ENCODE data around the gene FRMD4A.
A peak's percentile ranks its signal among the peaks of the same experiment; 100 is the strongest.
"Not testable (repeated sequence)": the region's sequence is repeated elsewhere in the genome, so short reads cannot be mapped to it uniquely, and the experiment has no call there.

Gene FRMD4A

GRCh38 chr10:13720699-13721098 lies 610.0 kb downstream of the FRMD4A start:
- no peak for DNase-seq (ENCODE audit: low spot score)

DNA sequence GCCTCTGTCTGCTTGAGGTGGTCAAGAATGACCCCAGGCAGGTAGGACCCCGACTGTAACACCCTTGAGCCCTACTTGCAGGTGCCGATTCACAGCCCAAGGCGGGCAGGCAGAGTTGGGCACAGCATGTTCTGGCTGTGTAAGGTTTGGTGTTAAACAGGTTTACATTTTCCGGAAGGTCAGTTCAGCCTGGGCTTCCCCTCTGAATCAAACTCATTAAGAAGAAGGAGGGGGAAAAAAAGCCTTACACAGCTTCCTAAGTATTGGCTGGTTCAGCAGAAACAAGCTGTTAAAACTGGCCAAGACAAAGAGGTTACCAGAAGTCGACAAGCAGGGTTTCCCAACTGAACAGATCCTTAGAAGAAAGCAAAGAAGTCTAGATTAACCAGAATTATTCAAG lies 611.3 kb downstream of the FRMD4A start:
- no peak for DNase-seq (ENCODE audit: low spot score)

GRCh38 chr10:13718820-13719219 lies 611.9 kb downstream of the FRMD4A start:
- DNase-seq (ENCODE audit: low spot score), result no peak

GRCh38 chr10:13717936-13718772 lies 612.6 kb downstream of the FRMD4A start:
- DNase-seq (ENCODE audit: low spot score), result peak; percentile 87

GRCh38 chr10:13717571-13717935 lies 613.2 kb downstream of the FRMD4A start:
- no peak for DNase-seq (ENCODE audit: low spot score)

DNA sequence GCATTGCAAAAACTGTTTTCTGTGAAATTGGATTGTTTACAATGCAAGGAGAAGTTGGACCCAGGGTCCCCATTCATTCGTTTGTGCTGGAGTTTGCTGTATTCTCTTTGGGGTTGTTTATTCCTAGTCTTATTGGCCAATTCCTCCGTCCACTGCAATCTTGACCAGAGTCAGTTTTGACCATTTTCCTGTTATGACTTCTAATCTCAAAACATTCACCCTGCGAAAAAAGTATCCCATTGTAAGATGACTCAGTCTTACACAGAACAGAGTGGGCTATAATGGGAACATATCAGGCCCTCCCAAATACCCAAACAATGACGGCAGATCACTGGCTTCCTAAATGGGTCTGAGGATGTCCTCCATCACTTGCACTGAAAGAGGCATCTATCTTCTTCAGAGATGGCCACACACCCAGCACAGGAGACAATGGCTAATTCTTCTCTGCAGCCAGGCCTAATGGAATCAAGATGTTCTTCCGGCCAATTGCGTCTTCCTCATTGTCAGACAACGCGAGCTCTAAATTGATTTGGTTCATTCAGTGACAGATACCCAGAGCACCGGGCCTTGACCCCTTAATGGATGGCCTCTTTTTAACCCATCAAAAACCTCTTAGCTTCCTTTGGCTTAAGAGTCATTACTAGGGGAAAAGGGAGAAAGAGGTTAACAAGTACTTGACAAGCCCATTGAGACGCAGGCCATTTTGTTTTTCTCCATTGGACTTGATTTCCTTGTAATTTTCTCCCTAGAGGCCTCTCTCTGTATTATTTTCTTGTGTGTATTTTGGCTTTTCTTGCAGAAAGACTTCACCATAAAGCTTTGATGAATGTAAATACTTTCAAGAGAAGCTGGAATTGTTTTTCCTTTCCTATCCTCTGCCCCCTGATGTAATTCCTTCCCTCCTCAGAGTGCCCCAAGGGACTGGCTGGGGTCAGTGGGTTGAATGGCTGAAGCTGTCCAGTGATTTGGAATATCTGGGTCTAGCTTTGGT lies 614.3 kb downstream of the FRMD4A start:
- peak; percentile 74 for DNase-seq (ENCODE audit: low spot score)

GRCh38 chr10:13715596-13715995 lies 615.1 kb downstream of the FRMD4A start:
- not testable (repeated sequence) for DNase-seq (ENCODE audit: low spot score)

GRCh38 chr10:13715100-13715499 lies 615.6 kb downstream of the FRMD4A start:
- DNase-seq (ENCODE audit: low spot score), result no peak

DNA sequence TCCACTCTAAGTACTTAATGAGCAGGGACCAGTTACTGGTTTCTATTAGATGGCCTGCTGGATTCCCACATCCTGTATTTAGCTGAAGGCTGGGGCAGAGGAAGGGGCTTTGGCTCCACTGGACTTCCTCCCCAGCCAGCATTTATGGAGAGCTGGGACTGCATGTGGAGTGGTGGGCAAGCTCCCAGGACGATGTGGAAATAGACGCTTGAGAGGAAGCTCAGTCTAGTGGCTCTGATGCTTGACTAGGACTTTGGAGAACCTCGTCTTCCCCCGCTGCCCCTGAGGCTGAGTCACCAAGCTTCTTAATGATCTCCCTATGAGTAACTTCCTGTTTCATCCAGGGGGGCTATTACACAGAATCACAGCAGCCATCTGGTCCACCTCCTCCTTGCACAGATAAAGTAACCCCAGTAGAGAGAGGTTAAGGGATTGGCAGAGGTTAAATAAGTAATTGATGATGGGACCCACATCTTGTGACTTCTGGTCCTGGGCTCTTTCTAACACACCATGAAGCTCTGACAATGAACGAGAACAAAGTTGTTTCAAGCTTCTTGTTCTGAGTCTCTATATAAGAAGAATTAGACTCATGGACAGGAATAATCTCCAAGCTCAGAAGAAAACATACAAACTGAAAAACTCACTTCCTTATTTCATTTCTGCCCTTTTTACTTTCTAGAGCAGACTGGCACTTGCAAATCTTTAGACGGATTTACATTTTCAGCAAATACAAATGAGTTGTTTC lies 617.7 kb downstream of the FRMD4A start:
- DNase-seq (ENCODE audit: low spot score), result peak; percentile 89

DNA sequence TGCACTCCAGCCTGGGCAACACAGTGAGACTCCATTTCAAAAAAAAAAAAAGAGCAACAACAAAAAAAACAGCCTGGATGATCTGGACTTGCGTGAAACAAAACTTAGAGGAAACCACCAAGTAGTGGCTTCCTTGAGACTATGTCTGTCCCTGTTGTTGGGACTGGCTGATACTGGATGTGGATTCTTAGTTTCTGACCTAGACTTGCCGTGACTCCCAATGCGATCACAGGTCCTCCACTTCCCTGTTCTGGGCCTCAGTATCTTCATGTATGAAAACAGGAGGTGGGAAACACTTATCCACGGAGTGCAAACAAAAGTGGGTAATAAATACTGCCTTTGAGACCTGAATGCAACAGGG lies 618.3 kb downstream of the FRMD4A start:
- no peak for DNase-seq (ENCODE audit: low spot score)

DNA sequence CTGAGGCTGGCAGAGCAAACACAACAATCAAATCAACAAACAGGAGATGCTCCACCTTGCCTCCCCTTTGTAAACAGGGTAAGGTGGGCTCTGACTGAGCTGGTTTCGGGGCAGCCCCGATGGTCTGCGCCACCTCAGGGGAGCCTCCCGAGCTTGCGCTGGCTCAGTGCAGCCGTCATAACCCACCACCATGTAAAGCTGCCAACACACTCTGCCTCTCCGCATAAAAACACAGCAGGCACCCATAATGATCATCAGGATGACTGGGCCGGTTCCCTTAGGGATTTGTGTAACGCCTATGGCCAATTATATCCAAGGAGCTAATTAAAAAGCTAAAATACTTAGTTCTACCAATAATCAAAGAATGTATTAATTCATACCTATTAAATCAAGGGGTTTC lies 619.4 kb downstream of the FRMD4A start:
- no peak for DNase-seq (ENCODE audit: low spot score)

- peak; percentile 50 for DNase-seq (ENCODE audit: low spot score)
Measured at GRCh38 chr10:13709931-13710650, 620.6 kb downstream of the FRMD4A start.

DNA sequence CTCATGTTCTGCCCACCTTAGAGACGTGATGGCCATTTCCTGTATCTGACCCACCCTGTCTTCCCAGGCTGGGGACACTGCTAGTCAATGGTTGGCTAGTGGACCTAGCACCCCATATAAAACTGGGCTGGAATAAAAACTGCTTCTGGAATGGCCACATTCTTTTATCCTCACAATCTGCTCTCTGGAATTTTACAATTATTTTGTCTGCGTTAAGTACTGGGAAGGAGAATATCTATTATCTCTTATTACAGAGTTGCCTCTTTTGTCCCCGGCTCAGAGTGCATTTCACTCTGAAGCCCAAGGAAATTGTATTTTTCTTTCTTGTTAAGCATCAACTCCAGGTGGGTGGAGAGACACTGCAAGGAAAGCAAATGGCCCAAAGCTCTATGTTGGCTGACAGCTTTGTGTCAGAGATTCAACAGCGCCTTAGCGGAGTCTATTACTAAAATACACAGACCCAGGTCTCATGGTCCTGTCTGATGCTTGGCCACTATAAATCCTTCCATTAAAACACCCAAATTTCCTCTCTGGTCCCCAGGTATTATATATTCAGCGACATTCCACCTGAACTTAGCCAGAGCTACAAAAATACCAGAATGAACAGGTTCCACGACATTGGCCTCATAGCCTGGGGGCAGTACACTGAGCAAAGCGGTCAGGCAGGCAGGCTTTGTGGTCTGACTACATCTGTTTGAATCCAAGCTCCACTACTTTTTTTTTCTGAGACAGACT lies 622.3 kb downstream of the FRMD4A start:
- DNase-seq (ENCODE audit: low spot score), result no peak

DNA sequence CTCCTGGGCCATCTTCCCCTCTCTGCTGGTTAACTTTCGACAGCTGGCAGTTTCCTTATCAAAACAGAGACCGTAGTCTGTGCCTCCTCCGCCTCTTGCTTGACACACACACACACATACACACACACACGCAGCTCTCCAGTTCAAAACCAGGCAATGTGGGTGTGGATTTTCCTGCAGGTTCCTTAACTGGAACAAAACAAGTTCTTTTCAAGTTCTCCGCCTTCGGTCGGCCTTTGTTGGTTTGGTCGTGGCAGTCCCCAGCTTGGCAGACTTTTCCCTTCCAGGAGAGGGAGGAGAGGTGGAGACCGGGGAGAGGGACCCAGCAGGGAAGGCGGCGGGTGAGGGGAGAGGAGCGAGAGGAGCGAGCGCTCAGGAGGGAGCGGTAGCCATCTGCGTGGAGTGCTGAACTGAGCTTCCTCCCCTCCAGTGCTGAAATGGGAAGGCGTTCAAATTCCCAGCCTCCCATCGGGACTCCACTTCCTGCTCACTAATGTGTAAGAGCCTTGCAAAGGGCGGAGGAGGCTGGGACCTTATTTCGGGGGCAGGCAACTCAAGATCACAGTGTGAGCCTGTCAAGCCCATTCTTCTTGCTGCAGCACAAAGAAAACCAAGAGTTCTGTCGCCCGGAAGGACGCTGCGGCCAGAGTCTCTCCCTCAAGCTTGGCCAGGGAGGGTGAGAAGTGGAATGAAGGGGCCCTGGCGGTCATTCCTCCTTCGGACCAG lies 623.4 kb downstream of the FRMD4A start:
- peak; percentile 88 for DNase-seq (ENCODE audit: low spot score)

GRCh38 chr10:13706604-13707003 lies 624.1 kb downstream of the FRMD4A start:
- no peak for DNase-seq (ENCODE audit: low spot score)

- DNase-seq (ENCODE audit: low spot score), result no peak
Measured at GRCh38 chr10:13706175-13706574, 624.5 kb downstream of the FRMD4A start.

DNA sequence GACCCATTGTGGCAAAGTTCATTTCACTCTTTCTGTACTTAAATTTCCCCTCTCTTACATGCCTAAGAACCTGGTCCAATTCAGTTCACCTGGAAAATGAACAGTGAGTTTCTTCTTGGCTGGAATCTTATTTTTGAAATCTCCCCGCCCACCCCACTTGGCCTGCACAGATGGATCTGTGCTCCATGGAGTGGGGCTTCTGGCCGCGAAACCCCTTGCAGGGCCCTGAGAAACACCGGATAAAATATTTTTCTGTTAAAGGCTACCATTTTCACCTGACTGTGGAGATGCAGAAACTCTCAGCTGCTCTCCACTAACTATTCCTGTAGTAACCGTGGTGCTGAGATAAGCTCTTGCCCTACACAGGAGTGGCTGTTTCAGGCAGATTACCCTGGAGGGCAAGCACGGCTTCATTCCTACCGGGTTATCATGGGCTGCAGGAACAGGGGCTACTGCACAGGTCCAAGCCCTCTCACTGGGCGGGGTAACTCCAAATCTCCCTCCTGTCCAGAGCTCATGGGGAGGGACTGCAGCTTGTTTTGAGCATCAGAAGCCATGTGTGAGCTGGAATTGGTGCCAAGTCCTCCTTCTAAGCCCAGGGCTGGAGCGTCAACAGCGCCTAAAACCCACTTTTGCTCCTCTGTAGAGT lies 625.1 kb downstream of the FRMD4A start:
- no peak for DNase-seq (ENCODE audit: low spot score)

DNA sequence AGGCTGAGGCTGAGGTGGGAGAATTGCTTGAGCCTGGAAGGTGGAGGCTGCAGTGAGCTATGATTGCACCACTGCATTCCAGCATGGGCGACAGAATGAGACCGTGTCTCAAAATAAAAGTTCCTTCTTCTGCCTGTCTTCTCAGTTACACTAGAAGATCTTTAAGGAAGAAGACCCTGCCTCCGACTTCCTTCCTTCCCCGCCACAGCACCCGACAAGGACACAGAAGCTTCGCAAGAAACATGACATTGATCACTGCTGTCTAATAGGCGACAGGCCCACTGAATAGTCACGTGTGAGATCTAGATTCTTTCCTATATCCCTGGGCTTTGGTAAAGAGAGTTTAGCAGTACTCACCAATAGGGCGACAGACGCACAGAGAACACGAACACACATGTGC lies 625.8 kb downstream of the FRMD4A start:
- DNase-seq (ENCODE audit: low spot score), result no peak

GRCh38 chr10:13703997-13704536 lies 626.7 kb downstream of the FRMD4A start:
- DNase-seq (ENCODE audit: low spot score), result no peak

Measured in AG20443 (cell line).